H1 (cell line): ENCODE measurements around the gene ITSN1.

Source experiments
- KDM1A ChIP-seq: fragments of 200-600, 300-600 bp; sonication (generic); IDR thresholded peaks from 2 replicates; pipeline ENCODE4 v1.7.1; 2016; ENCODE audit warnings: mild to moderate bottlenecking, low read length, borderline replicate concordance
- TF ChIP-seq, protein P1 (sequence below): IDR thresholded peaks from 2 replicates; pipeline ENCODE4 v1.6.1; 2012; ENCODE audit warnings: inconsistent platforms

DNA sequence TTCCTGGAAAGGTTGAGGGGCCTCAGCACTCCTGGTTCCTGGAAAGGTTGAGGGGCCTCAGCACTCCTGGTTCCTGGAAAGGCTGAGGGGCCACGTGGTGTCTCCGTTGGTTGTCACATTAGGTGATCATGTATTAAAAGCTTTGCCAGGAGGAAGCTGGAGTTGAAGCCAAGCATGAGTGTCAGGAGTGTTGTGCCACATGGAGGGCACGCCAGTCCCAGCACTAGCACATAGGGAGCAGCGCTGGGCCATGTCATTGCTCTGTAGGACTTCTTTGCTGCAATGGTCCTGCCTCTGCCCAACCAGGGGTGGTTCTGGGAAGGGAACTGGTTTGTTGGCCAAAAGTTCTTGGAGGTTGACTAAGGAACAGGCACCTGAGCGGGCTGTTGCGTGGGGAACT lies 260.0 kb downstream of the ITSN1 start:
- TF ChIP-seq, protein P1, sequence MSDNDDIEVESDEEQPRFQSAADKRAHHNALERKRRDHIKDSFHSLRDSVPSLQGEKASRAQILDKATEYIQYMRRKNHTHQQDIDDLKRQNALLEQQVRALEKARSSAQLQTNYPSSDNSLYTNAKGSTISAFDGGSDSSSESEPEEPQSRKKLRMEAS = no peak
- TF ChIP-seq KDM1A = no peak
